Activated CD4-positive, alpha-beta T cell treated with anti-CD3 and anti-CD28 coated beads, Interleukin-2, amount 50 U/mL, for 48 hours (primary cell): ENCODE measurements around the gene NCAPD2.
"Not testable (repeated sequence)": the region's sequence is repeated elsewhere in the genome, so short reads cannot be mapped to it uniquely, and the experiment has no call there.

Experiments used
- DNase-seq, 2 experiments: peaks; one replicate each; pipeline ENCODE4 v3.0.0-alpha.2; 2020

Gene NCAPD2

GRCh38 chr12:6465467-6466183 lies 28.3 kb upstream of the NCAPD2 start:
- peak in 1 of 2 experiments; percentile 51 for DNase-seq

- no peak for DNase-seq
Observed at GRCh38 chr12:6466184-6466573, 27.7 kb upstream of the NCAPD2 start.

- DNase-seq: not testable (repeated sequence)
Observed at GRCh38 chr12:6466751-6467150, 27.2 kb upstream of the NCAPD2 start.

- not testable (repeated sequence) for DNase-seq
Observed at GRCh38 chr12:6467571-6468282, 26.2 kb upstream of the NCAPD2 start.

- DNase-seq: no peak
Observed at GRCh38 chr12:6468283-6468575, 25.7 kb upstream of the NCAPD2 start.

GRCh38 chr12:6469092-6469491 lies 24.8 kb upstream of the NCAPD2 start:
- no peak for DNase-seq

GRCh38 chr12:6469609-6470374 lies 24.1 kb upstream of the NCAPD2 start:
- DNase-seq: no peak

- DNase-seq: peak; percentile 98 to 99
Observed at GRCh38 chr12:6470375-6471163, 23.3 kb upstream of the NCAPD2 start, which contains the start of gene VAMP1. Gene VAMP1 (minus strand): TSS chr12:6470677. CDS start chr12:6470531, 146 bp downstream.

GRCh38 chr12:6471989-6472360 lies 21.9 kb upstream of the NCAPD2 start:
- DNase-seq: no peak

GRCh38 chr12:6472491-6472890 lies 21.4 kb upstream of the NCAPD2 start:
- no peak for DNase-seq

GRCh38 chr12:6475233-6475975 lies 18.5 kb upstream of the NCAPD2 start:
- not testable (repeated sequence) for DNase-seq

GRCh38 chr12:6476489-6476888 lies 17.4 kb upstream of the NCAPD2 start:
- no peak for DNase-seq

GRCh38 chr12:6477601-6478377 lies 16.1 kb upstream of the NCAPD2 start:
- DNase-seq: not testable (repeated sequence)

- no peak for DNase-seq
Observed at GRCh38 chr12:6478416-6478815, 15.5 kb upstream of the NCAPD2 start.

GRCh38 chr12:6488240-6488639 lies 5.7 kb upstream of the NCAPD2 start:
- no peak for DNase-seq

GRCh38 chr12:6489449-6489848 lies 4.5 kb upstream of the NCAPD2 start:
- DNase-seq: no peak

GRCh38 chr12:6490673-6491072 lies 3.2 kb upstream of the NCAPD2 start:
- not testable (repeated sequence) for DNase-seq

GRCh38 chr12:6492838-6493496 lies 935 bp upstream of the NCAPD2 start, which contains the start of gene MRPL51:
Gene MRPL51 (minus strand): TSS chr12:6493262. CDS start chr12:6493136, 126 bp downstream.
- DNase-seq: peak; percentile 99

- DNase-seq: peak in 1 of 2 experiments; percentile 16
Observed at GRCh38 chr12:6494258-6494743, 399 bp downstream of the NCAPD2 start.

GRCh38 chr12:6494968-6495367 lies 1.1 kb downstream of the NCAPD2 start:
- DNase-seq: no peak
